AG04450 (cell line): ENCODE data around the gene PVALEF. TPM values are rescaled to one million over a fixed set of nuclear protein-coding genes. Genes with fewer than 3 reads are reported as not detected.

Experiments used
- CTCF ChIA-PET: fragments of 300-600, 350-600 bp; formaldehyde crosslinking; extraction: SDS; loops from one replicate; lab custom pipeline; 2022; ENCODE audit warnings: antibody characterized with exemption, inconsistent platforms; lab: Charles Lee
- POLR2A ChIA-PET: fragments of 350-600 bp; formaldehyde crosslinking; extraction: SDS; loops from one replicate; lab custom pipeline; 2021; ENCODE audit warnings: antibody characterized with exemption, inconsistent platforms; lab: Yijun Ruan, JAX
- DNase-seq: peaks from one replicate; pipeline ENCODE4 v3.0.0-alpha.2; 2011; ENCODE audit warnings: low read depth, low spot score
- H3K27ac ChIP-seq: one replicate; pipeline ENCODE4 v1.5.1; 2012; ENCODE audit warnings: low read depth, low read length, control low read depth
- H3K27me3 ChIP-seq: one replicate; pipeline ENCODE4 v1.6.0; 2012; ENCODE audit warnings: low read length; ENCODE audit not compliant: control insufficient read depth, insufficient read depth
- H3K4me3 ChIP-seq: 2 replicates; pipeline ENCODE4 v1.5.1; 2011; ENCODE audit warnings: mild to moderate bottlenecking, low read depth, low read length, control low read depth
- H3K9me3 ChIP-seq: 2 replicates; pipeline ENCODE4 v1.5.1; 2012; ENCODE audit warnings: low read length; ENCODE audit not compliant: control insufficient read depth, insufficient read depth
- polyA plus RNA-seq: library from polyadenylated mRNA; depleted of rRNA; stranded (reverse); fragments of >200 nt; gene quantifications from 2 replicates; pipeline ENCODE4 v1.2.3, GENCODE V29; 2011
- TF ChIP-seq, protein P1 (sequence below): IDR thresholded peaks from 2 replicates; pipeline ENCODE4 v1.5.1; 2011; ENCODE audit warnings: low read depth, low read length, control low read depth, inconsistent platforms

The PVALEF gene
- polyA plus RNA-seq, 1 experiment: not detected

DNA sequence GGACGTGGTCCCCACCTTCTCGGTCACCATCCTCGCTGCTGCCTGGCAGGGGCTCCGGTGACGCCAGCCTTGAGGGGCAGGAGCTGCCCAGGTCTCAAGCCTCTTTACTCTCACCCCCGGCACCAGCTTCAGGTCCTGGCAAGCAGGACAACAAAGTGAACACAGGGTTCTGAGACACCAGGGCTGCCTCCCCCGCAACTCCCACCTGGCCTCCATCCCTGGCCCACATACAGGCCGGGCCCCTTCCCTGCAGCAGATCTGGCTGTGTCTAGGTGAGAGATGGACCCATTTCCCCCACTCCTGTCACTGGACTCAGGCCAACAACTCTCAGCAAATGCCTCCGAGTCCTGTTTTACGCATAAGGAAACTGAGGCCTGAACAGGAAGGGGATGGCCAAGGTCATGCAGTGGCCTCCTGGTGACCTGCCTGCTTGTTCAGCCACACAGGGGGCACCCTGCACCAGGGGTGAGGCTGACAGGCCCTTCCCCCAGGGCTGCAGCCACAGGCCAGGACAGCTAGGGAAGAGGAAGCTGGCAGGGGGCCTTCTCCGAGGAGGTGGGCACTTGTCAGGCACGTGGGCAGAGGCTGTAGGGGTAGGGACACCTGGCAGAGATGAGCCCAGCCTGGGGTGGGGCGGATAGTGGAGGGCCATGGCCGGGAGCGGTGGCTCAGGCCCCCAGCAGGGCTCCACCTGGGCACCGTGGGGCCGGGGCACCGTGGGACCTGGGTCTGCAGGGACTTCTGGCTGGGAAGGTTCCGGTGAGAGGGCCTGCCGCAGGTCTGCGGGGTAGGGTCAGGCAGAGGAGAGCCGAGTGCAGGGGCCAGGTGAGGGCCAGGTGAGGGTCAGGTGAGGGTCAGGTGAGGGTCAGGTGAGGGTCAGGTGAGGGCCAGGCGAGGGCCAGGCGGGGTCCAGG lies 46.7 kb upstream of the PVALEF start:
- ChIA-PET POLR2A (interaction anchor here (1.0 kb wide), 1 partner anchor 11 kb away, joined by 3 read pairs; no protein-coding TSS in a partner anchor), CTCF (no interaction called here)
- TF ChIP-seq, protein P1, sequence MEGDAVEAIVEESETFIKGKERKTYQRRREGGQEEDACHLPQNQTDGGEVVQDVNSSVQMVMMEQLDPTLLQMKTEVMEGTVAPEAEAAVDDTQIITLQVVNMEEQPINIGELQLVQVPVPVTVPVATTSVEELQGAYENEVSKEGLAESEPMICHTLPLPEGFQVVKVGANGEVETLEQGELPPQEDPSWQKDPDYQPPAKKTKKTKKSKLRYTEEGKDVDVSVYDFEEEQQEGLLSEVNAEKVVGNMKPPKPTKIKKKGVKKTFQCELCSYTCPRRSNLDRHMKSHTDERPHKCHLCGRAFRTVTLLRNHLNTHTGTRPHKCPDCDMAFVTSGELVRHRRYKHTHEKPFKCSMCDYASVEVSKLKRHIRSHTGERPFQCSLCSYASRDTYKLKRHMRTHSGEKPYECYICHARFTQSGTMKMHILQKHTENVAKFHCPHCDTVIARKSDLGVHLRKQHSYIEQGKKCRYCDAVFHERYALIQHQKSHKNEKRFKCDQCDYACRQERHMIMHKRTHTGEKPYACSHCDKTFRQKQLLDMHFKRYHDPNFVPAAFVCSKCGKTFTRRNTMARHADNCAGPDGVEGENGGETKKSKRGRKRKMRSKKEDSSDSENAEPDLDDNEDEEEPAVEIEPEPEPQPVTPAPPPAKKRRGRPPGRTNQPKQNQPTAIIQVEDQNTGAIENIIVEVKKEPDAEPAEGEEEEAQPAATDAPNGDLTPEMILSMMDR: no peak
- Histone ChIP-seq H3K4me3 (peak overlapping the region; percentile 68), H3K9me3 (peaks cover 5% of the 10 kb centered on the region; the same call in 1 of the 2 replicates), H3K27ac (no peak overlapping the region), H3K27me3 (peaks cover 17% of the 10 kb centered on the region)
- no peak for DNase-seq

DNA sequence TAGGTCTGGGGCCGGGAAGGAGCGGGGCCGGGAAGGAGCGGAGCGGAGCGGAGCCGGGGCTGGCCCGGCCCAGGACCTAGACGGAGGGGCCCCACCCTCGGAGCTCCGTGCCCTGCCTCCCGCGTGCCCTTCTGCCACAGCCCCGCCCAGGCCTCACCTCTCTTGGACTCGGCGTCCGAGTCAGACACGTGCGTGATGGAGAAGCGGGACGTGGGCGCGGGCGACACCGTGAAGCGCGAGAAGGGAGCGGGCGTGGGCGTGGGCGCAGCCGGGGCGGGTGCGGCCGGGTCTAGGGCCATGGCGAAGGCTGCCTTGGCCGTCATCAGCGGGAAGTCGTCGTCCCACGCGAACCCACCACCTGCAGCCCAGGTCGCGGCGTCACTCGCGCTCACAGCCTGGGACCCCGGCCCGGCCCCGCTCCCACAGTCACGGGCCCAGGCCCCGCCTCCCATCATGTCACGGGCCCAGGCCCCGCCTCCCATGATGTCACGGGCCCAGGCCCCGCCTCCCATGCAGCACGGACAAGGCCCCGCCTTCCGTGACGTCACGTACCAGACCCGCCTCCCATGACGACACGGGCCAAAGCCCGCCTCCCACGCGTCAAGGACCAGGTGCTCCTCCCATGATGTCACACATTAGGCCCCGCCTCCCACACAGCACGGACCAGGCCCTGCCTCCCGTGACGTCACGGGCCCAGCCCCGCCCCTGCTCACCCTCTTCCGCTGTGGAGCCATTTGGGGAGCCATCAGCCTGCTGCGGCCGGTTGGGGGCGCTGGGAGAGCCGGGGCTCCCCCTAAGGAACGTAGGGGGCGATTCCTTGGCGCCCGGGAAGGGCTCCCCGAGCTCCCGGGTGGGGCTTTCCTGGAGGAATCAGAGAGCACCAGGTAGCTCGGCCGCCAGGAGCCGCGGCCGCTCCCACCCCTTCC lies 45.8 kb upstream of the PVALEF start:
- peaks cover 5% of the 10 kb centered on the region; the same call in 1 of the 2 replicates for H3K9me3 ChIP-seq
- H3K4me3 ChIP-seq: peak overlapping the region; percentile 68
- TF ChIP-seq, protein P1: 0 out of 2 replicates have a peak, but pooled peaks have one; percentile 17
- ChIA-PET CTCF (no interaction called here), POLR2A (interaction anchor here (1.0 kb wide), 1 partner anchor 12 kb away, joined by 3 read pairs; no protein-coding TSS in a partner anchor)
- DNase-seq: peak; percentile 88
- no peak overlapping the region for H3K27ac ChIP-seq
- peaks cover 17% of the 10 kb centered on the region for H3K27me3 ChIP-seq

DNA sequence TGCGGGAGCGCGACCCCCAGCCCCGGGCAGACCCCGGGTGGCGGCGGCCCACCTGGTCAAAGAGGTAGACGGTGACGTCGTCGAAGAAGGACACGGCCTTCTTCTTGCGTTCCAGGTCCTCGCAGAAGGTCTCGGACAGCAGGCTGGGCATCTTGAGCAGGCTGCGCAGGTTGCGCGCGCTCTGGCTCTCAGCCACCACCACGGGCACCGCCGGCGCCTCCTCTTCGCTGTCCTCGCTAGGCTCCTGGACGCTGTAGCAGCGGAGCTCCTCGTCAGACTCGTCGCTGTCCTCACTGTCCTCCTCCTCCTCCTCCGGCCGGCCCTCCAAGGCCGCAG lies 45.2 kb upstream of the PVALEF start:
- no peak overlapping the region for H3K27ac ChIP-seq
- H3K4me3 ChIP-seq: no peak overlapping the region
- peaks cover 5% of the 10 kb centered on the region; the same call in 1 of the 2 replicates for H3K9me3 ChIP-seq
- DNase-seq: no peak
- POLR2A ChIA-PET: no interaction called here
- H3K27me3 ChIP-seq: peaks cover 17% of the 10 kb centered on the region
- TF ChIP-seq, protein P1: no peak
- CTCF ChIA-PET: no interaction called here

DNA sequence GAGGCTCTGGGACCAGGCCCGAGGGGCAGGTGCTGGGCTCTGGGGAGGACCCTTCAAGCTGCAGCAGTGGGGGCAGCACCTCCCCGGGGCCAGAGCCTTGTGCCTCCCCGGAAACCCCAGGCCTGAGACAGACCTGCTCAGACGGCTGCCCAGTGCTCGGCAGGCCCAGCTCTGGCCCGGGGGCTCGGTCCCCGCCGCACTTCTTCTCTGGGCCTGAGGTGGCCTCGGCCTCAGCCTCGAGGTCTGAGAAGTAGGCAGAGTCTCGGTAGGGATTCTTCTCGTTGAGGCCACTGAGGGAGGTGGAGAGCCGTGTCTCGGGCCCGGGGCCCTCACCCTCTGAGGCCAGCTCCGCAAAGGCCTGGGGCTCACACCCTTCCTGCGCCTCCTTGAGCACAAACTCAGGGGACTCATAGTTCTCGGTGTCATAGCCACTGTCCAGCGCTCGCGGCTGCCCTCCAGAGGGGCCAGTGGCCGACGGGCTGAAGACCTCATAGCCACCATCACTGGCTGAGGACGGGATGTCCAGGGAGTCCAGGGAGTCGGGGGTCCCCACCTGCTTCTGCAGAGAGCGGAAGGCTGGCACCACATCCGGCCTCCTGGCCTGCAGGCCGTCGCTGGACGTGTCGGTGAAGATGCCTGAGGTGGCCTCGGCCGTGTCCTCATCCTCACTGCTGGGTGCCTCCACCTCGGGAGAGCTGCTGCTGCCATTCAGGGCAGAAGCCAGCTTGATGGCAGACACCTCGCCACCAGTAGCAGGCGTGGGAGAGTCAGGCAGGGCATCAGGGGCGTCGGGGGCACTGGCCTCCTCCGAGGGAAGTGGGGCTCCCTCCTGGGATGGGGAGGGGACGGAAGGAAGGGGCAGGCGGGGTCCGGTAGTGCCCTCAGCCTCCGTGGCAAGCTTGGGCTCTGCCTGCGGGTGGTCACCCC lies 44.3 kb upstream of the PVALEF start:
- H3K9me3 ChIP-seq: peaks cover 5% of the 10 kb centered on the region; the same call in 1 of the 2 replicates
- ChIA-PET CTCF (interaction anchor here (1.1 kb wide), 1 partner anchor 23 kb away, joined by 3 read pairs; no protein-coding TSS in a partner anchor), POLR2A (interaction anchor here (0.6 kb wide), 1 partner anchor 148 kb away, joined by 3 read pairs; no protein-coding TSS in a partner anchor)
- DNase-seq: no peak
- no peak overlapping the region for H3K4me3 ChIP-seq
- no peak overlapping the region for H3K27ac ChIP-seq
- TF ChIP-seq, protein P1: no peak
- H3K27me3 ChIP-seq: peaks cover 19% of the 10 kb centered on the region
